Right atrium auricular region (tissue), 2 donors: ENCODE measurements around the gene C12orf57. TPM values are rescaled to one million over a fixed set of nuclear protein-coding genes. Genes with fewer than 3 reads are reported as not detected.

ENCODE experiments used
- DNase-seq: peaks from one replicate; pipeline ENCODE4 v3.0.0-alpha.2; 2019; ENCODE audit warnings: low spot score
- H3K27ac ChIP-seq, 2 donors: fragments of 200-600 bp; sonication (generic); 1 replicate in 1 of 2; 2 replicates in 1 of 2; pipeline ENCODE4 v1.5.1; 2016 to 2019
- H3K27me3 ChIP-seq, 2 donors: fragments of 200-600 bp; sonication (generic); one replicate each; pipeline versions ENCODE4 v1.5.1 to v1.6.0; 2017 to 2019
- H3K36me3 ChIP-seq: fragments of 200-600 bp; sonication (generic); one replicate; pipeline ENCODE4 v1.5.1; 2016
- H3K4me1 ChIP-seq, 2 donors: fragments of 200-600 bp; sonication (generic); one replicate each; pipeline versions ENCODE4 v1.5.1 to v1.6.0; 2017 to 2019
- H3K4me3 ChIP-seq, 2 donors: fragments of 200-600 bp; sonication (generic); 1 replicate in 1 of 2; 2 replicates in 1 of 2; pipeline ENCODE4 v1.5.1; 2017 to 2019; ENCODE audit warnings: mild to moderate bottlenecking in 1 of 2, moderate library complexity in 1 of 2
- H3K9me3 ChIP-seq, 2 donors: fragments of 200-600 bp; sonication (generic); one replicate each; pipeline ENCODE4 v1.5.1; 2019
- total RNA-seq, 2 donors: library from RNA; depleted of rRNA; stranded (reverse); fragments of >200 nt; gene quantifications; one replicate each; pipeline ENCODE4 v1.1.0, GENCODE V29; 2016
- TF ChIP-seq, protein P1 (sequence below), 2 donors: fragments of 200-600 bp; sonication (generic); IDR thresholded peaks; one replicate each; pipeline ENCODE4 v1.5.1; 2019; ENCODE audit warnings: antibody characterized with exemption in 2 of 2

C12orf57 gene
- total RNA-seq, 2 donors from 2014 or later, result 398 to 533 TPM

- TF ChIP-seq, protein P1, sequence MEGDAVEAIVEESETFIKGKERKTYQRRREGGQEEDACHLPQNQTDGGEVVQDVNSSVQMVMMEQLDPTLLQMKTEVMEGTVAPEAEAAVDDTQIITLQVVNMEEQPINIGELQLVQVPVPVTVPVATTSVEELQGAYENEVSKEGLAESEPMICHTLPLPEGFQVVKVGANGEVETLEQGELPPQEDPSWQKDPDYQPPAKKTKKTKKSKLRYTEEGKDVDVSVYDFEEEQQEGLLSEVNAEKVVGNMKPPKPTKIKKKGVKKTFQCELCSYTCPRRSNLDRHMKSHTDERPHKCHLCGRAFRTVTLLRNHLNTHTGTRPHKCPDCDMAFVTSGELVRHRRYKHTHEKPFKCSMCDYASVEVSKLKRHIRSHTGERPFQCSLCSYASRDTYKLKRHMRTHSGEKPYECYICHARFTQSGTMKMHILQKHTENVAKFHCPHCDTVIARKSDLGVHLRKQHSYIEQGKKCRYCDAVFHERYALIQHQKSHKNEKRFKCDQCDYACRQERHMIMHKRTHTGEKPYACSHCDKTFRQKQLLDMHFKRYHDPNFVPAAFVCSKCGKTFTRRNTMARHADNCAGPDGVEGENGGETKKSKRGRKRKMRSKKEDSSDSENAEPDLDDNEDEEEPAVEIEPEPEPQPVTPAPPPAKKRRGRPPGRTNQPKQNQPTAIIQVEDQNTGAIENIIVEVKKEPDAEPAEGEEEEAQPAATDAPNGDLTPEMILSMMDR (IDR thresholded peaks at IDR 0.05), result no peak
- no peak for DNase-seq
- peak overlapping the region; percentile 81 to 87 for H3K4me3 ChIP-seq
- no peaks in the 10 kb centered on the region for H3K9me3 ChIP-seq
- H3K36me3 ChIP-seq, result peaks cover 52% of the 10 kb centered on the region
- H3K27me3 ChIP-seq, result no peaks in the 10 kb centered on the region
- H3K27ac ChIP-seq, result peak overlapping the region; percentile 88 to 92
- H3K4me1 ChIP-seq, result peaks cover 0 to 31% of the 10 kb centered on the region in 2 donors
Observed at GRCh38 chr12:6970096-6970527, 26.3 kb downstream of the C12orf57 start.

- no peak for DNase-seq
- Histone ChIP-seq H3K4me3 (no peak overlapping the region), H3K27me3 (no peaks in the 10 kb centered on the region), H3K27ac (no peak overlapping the region), H3K36me3 (peaks cover 47% of the 10 kb centered on the region), H3K4me1 (peaks cover 0 to 22% of the 10 kb centered on the region in 2 donors), H3K9me3 (no peaks in the 10 kb centered on the region)
- TF ChIP-seq, protein P1 (IDR thresholded peaks at IDR 0.05), result no peak
Observed at GRCh38 chr12:6974180-6974579, 30.4 kb downstream of the C12orf57 start.

- Histone ChIP-seq H3K4me3 (no peak overlapping the region), H3K36me3 (peaks cover 55% of the 10 kb centered on the region), H3K9me3 (no peaks in the 10 kb centered on the region), H3K4me1 (peaks cover 0 to 15% of the 10 kb centered on the region in 2 donors), H3K27me3 (no peaks in the 10 kb centered on the region), H3K27ac (no peak overlapping the region)
- TF ChIP-seq, protein P1 (IDR thresholded peaks at IDR 0.05), result no peak
- no peak for DNase-seq
Observed at GRCh38 chr12:6975297-6976032, 31.6 kb downstream of the C12orf57 start.

DNA sequence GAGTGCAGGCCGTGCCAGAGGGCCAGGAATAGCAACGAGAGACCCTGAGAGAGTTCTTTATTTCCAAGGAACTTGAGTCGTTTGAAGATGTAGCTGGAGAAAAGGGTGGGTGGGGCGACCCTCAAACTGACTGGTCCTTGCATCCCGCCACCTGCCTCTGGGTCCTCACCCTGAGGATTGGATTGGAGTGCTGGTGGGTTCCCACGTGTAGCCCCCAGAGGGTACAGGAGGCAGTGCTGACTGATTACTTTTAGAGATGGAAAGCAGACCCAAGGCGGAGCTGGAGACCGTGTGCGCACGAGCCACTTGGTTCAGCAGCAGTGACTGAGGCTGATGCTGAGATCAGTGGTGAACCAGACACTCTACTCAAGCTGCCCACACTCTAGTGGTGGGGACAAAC is 33.8 kb downstream of the C12orf57 start:
- Histone ChIP-seq H3K4me1 (peaks cover 0 to 8% of the 10 kb centered on the region in 2 donors), H3K9me3 (no peaks in the 10 kb centered on the region), H3K36me3 (peaks cover 77% of the 10 kb centered on the region), H3K4me3 (no peak overlapping the region), H3K27ac (no peak overlapping the region), H3K27me3 (no peaks in the 10 kb centered on the region)
- TF ChIP-seq, protein P1 (IDR thresholded peaks at IDR 0.05), result no peak
- DNase-seq, result no peak

DNA sequence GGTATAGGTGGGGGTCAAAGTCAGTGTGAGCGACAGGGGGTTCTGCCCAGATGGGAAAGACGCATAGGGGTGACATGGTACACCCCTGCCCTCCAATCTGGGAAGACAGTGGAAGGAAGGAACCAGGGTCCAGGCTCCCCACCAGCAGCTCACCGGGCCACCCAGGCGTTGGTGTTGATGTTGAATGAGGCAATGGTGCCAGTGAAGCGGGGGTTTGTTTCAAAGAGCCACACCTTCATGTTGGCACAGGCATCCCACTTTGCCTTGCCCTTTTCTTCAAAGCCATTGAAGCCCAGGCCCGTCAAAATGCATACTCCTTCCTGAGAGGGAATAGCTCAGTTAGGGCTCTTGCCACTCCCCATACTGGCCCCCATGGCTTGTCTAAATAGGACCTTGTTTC is 34.4 kb downstream of the C12orf57 start:
- Histone ChIP-seq H3K9me3 (no peaks in the 10 kb centered on the region), H3K36me3 (peaks cover 83% of the 10 kb centered on the region), H3K4me1 (peaks cover 0 to 8% of the 10 kb centered on the region in 2 donors), H3K27me3 (no peaks in the 10 kb centered on the region), H3K4me3 (no peak overlapping the region), H3K27ac (peak overlapping the region in 1 of 2 donors; percentile 27)
- TF ChIP-seq, protein P1 (IDR thresholded peaks at IDR 0.05), result no peak
- no peak for DNase-seq
